Stimulated activated naive CD8-positive, alpha-beta T cell treated with anti-CD3 and anti-CD28 coated beads, Interleukin-15, Interleukin-2, amounts not matched to agents 100 ng/mL and 50 ng/mL, for 24 hours (primary cell): Measurements from ENCODE around the gene SMG9.

ENCODE experiments used
- H3K27ac Mint-ChIP-seq: one replicate; pipeline ENCODE4 v1.8.0; 2021; ENCODE audit warnings: mild to moderate bottlenecking, mixed read lengths
- H3K27me3 Mint-ChIP-seq: one replicate; pipeline ENCODE4 v1.8.0; 2021; ENCODE audit warnings: mixed read lengths
- H3K36me3 Mint-ChIP-seq: one replicate; pipeline ENCODE4 v1.8.0; 2021; ENCODE audit warnings: low read depth, mixed read lengths
- H3K4me1 Mint-ChIP-seq: one replicate; pipeline ENCODE4 v1.8.0; 2021; ENCODE audit warnings: low read depth, mixed read lengths
- H3K4me3 Mint-ChIP-seq: one replicate; pipeline ENCODE4 v1.8.0; 2021; ENCODE audit warnings: mild to moderate bottlenecking, mixed read lengths
- H3K9me3 Mint-ChIP-seq: one replicate; pipeline ENCODE4 v1.8.0; 2021; ENCODE audit warnings: mixed read lengths

The SMG9 gene

DNA sequence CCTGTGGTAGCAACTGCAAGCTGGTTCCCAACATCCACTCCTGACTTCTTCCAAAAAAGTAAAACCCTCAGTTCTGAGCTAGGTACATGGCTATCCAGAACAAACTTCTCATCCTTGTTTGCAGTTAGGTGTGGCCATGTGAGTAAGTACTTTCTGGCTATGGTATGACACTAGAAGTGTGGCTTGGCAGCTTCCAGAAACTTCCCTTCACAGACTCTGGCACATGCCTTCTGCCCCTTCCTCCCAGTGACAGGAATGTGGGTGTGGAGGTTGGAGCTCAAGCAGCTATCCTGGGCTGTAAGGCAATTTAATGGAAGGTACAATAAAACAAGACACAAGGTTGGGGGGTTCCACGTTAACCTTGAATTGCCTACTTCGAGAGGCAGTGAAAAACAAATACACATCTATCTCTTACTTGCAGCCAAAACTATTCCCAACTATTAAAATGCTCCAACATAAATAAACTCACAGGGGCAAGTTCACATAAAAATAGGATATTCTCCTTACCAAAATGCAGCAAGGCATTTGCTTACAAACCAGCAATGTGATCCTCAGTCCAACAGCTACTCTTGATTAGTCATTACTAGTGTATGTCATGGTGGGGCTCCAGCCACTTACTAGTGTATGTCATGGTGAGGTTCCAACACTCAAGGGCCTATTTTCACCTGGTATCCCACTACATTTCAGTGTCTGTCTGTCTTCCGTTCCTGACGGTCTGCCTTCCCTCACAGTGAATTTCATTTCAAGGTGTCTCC, 3.1 kb downstream of the SMG9 start:
- H3K27ac Mint-ChIP-seq: peak overlapping the region; percentile 99
- no peaks in the 10 kb centered on the region for H3K27me3 Mint-ChIP-seq
- no peaks in the 10 kb centered on the region for H3K9me3 Mint-ChIP-seq
- H3K4me1 Mint-ChIP-seq: peaks cover 64% of the 10 kb centered on the region
- H3K4me3 Mint-ChIP-seq: peak overlapping the region; percentile 96
- H3K36me3 Mint-ChIP-seq: peaks cover 66% of the 10 kb centered on the region

DNA sequence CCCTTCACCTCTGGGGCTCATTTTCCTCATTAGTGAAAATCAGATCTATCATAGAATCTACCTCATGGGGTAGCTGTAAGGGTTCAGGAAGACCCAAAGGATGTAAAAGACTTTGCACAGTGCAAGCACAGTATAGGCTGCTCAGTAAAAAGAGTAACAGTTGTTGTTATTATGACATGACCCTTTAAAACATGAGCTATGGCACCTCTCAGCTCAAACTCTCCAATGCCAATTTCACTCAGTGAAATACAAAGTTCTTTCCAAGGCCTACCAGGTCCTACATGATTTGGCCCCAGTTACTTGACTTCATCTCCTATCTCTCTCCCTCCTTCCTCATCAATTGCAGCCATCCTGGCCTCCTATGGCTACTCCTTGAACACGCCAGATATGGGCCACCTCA, 4.9 kb downstream of the SMG9 start:
- no peak overlapping the region for H3K4me3 Mint-ChIP-seq
- peaks cover 60% of the 10 kb centered on the region for H3K4me1 Mint-ChIP-seq
- no peaks in the 10 kb centered on the region for H3K9me3 Mint-ChIP-seq
- H3K27ac Mint-ChIP-seq: no peak overlapping the region
- no peaks in the 10 kb centered on the region for H3K27me3 Mint-ChIP-seq
- peaks cover 63% of the 10 kb centered on the region for H3K36me3 Mint-ChIP-seq

DNA sequence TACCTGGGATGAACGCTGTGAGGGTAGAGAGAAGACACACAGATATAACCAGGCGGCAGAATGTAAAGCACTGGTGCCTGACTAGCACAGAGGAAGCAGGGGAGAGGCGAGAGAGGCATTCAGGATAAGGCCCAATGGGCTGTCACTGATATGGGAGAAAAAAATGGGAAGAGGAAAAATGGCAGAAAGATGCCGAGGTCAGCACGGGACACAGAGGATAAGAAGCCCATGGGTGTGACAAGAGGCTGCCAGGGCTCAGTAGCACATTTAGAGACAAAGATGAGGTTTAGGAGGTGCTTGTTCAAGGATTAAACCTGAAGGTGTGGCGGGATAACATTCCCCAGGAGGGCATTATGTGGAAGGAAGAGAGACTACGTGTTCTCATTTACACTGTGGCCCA, 5.6 kb downstream of the SMG9 start:
- H3K9me3 Mint-ChIP-seq: no peaks in the 10 kb centered on the region

DNA sequence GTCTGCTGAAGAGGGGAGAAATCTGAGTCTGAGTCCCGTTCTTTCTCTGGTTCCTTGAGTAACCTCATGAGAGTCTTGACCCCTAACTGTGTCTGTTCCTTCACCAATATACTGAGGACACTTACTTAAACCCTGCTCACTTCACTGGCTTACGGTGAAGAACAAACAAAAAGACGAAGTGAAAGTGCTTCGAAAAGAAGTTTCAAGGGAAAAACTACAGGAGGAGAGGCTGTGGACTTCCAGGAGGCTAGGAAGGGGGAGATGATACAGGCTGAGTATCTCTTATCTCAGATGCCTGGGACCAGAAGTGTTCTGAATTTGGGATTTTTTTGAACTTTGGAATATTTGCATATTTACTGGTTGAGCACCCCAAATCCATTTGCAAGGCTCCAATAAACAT, 6.1 kb downstream of the SMG9 start:
- H3K36me3 Mint-ChIP-seq: peaks cover 69% of the 10 kb centered on the region
- peak overlapping the region; percentile 59 for H3K27ac Mint-ChIP-seq
- peaks cover 57% of the 10 kb centered on the region for H3K4me1 Mint-ChIP-seq
- no peak overlapping the region for H3K4me3 Mint-ChIP-seq
- H3K9me3 Mint-ChIP-seq: no peaks in the 10 kb centered on the region
- no peaks in the 10 kb centered on the region for H3K27me3 Mint-ChIP-seq

More for the DNA sequence above, 5.6 kb downstream of the SMG9 start:
- H3K4me1 Mint-ChIP-seq: peaks cover 58% of the 10 kb centered on the region
- H3K36me3 Mint-ChIP-seq: peaks cover 65% of the 10 kb centered on the region
- peak overlapping the region; percentile 29 for H3K27ac Mint-ChIP-seq
- H3K27me3 Mint-ChIP-seq: no peaks in the 10 kb centered on the region
- H3K4me3 Mint-ChIP-seq: no peak overlapping the region

DNA sequence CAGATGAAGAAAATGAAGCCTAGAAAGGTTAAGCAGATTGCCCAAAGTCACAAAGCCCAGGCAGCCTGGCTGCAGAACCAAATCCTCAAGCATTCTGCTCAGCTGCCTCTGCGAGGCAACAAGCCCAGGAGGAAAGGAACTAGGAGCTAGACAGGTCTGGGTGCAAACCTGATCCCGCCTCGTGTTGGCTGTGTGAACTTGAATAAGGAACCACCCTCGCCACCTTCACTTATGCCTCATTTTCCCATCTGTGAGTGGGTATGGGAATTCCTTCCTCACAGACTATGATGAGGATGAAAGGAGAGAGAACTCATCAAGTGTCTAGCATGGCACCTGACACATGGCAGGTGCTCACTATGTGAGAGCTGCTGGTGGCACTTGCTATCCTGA, 6.6 kb downstream of the SMG9 start:
- peaks cover 52% of the 10 kb centered on the region for H3K4me1 Mint-ChIP-seq
- H3K9me3 Mint-ChIP-seq: no peaks in the 10 kb centered on the region
- H3K36me3 Mint-ChIP-seq: peaks cover 72% of the 10 kb centered on the region
- no peaks in the 10 kb centered on the region for H3K27me3 Mint-ChIP-seq
- peak overlapping the region; percentile 86 for H3K27ac Mint-ChIP-seq
- peak overlapping the region; percentile 32 for H3K4me3 Mint-ChIP-seq

DNA sequence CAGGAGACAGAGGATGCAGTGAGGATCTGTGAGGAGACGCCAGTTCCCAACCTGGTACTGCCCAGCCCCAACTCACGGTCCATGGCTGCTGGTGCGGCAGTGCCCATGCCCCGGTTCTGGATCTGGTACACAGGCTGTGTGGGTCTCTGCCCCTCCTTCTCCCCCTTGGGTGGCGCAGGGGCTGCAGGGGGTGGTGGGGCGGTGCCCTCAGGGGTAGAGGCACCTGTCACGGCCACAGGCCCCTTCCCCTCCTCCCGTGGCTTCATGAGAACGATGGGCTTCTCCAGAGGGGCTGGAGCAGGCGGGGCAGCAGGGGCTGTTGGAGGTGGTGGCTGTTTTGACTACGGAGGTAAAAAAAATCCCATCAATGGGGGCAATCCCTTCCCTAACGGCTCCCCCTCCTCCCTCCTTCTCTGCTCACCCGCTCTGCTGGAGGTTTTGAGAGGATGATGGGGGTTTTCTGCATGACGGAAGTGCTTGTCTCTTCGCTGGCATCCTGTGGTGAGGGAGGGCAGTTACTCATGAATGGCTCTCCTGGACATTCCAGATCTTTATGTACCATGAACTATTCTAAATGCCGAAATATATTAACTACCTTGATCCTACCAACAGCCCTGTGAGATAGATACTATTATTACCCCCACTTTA, 7.1 kb downstream of the SMG9 start:
- peaks cover 47% of the 10 kb centered on the region for H3K4me1 Mint-ChIP-seq

DNA sequence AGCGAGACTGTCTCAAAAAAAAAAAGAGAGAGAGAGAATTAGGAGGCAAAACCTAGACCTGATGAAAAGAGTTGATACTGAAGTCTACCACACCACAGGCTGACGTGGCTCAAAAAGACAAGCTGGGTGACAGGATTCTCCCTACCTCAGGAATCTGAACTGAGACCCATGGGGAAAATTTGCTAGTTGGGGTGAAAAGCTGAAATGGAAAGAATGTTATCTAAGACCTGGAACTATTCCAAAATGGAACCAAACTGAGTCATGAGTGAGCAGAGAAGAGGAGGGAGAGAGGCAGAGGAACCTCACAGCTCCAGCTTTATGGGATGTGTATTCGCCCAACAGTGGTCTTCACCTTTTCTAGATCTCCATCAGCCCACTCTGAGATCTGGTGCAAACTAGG, 11.7 kb downstream of the SMG9 start:
- Mint-ChIP-seq H3K9me3 (no peaks in the 10 kb centered on the region), H3K4me1 (peaks cover 16% of the 10 kb centered on the region), H3K27me3 (no peaks in the 10 kb centered on the region), H3K27ac (peak overlapping the region; percentile 29), H3K36me3 (peaks cover 73% of the 10 kb centered on the region), H3K4me3 (no peak overlapping the region)

More for the DNA sequence above, 7.1 kb downstream of the SMG9 start:
- Mint-ChIP-seq H3K36me3 (peaks cover 72% of the 10 kb centered on the region), H3K9me3 (no peaks in the 10 kb centered on the region), H3K27ac (peak overlapping the region; percentile 86), H3K27me3 (no peaks in the 10 kb centered on the region), H3K4me3 (peak overlapping the region; percentile 32)

DNA sequence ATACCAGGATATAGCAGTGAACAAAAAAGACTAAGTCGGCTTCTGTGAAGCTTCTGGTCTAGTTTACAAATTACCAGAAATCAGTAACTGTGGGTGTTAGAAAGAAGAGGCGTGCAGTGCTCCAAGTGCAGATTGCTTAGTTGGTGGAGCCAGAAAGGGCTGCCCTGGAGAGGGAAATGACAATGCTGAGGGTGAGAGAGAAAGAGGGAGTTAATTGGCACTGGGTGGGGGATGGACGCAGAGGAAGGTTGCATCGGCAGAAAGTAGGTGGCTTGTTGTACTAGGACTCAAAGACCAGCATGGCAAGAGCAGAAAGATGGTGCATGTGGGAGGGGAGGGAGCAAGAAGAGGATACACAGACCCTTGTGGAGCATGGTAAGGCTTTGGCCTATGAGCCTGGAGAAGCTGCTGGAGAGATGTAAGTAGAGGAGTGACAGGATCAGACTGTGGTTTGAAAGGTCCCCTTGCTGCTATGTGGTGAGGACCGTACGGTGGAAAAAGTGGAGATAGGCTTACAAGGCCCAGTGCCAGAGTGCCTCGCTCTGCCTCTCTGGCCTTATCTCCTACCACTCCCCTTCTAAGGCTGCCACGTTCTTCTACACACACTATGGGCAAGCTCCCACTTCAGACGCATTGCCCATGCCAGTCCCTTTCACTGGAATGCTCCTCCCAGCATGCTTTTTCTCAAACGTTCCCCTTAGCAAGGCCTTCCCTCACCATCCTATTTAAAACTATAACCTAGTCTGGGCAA, 13.5 kb downstream of the SMG9 start:
- H3K4me3 Mint-ChIP-seq: no peak overlapping the region
- H3K27ac Mint-ChIP-seq: peak overlapping the region; percentile 28
- no peaks in the 10 kb centered on the region for H3K27me3 Mint-ChIP-seq
- H3K9me3 Mint-ChIP-seq: no peaks in the 10 kb centered on the region
- H3K4me1 Mint-ChIP-seq: peaks cover 10% of the 10 kb centered on the region
- H3K36me3 Mint-ChIP-seq: peaks cover 78% of the 10 kb centered on the region

DNA sequence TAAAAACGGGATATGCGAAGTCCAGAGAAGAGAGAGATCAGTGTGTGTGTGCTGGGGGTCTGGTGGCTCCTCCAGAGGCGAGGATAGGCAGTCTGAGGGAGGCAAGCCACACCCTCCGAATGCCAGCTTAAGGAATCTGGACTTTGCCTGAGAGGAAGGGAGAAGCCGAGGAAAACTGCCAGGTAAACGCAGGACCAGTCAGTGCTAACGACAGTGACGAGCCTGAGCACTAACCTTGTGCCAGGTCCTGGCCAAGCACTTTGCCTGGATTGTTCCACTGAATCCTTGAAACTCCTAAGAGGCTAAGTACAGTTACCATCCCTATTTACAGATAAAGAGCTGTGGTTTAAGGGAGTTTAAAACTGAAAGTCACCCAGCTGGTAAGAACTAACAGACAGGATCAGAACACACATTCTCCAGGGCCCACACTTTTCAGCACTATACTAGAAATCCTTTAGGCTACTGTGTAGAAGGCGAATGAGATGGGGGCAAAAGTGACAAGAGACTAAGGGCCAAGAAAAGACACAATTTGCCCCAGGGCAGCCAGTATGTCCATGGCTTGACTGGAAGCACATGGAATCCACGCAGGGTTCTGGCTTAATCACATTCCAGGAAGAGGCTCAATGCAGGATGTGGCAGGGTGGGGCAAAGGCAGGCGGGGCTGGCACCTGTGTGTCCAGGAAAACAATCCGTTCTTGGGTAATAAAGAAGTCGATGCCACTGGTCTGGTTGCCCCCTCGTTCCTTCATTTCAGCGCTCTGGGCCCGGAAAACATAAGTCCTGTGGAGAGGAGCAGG, 15.1 kb downstream of the SMG9 start:
- Mint-ChIP-seq H3K4me1 (no peaks in the 10 kb centered on the region), H3K4me3 (no peak overlapping the region), H3K27ac (no peak overlapping the region), H3K9me3 (no peaks in the 10 kb centered on the region), H3K36me3 (peaks cover 80% of the 10 kb centered on the region), H3K27me3 (no peaks in the 10 kb centered on the region)

DNA sequence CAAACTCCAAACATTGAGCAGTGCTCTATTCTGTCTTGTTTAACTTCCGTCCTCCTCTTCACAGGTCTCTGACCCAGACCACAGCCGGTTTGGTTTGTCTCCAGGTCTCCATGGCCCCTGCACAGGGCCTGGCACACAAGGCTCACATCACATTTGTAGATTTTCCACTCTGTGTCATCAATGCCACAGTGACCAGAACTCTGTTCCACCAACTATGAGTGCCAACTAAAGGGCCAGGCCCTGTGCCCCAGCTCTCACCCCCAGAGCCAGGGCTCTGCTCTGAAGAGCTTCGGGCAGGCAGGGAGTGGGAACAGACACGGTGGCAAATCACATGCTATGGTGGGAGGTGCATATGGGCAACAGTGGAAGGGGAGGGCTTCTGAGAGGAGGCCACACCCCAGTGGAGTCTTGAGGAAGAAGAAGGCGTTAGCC, 16.0 kb downstream of the SMG9 start:
- no peak overlapping the region for H3K4me3 Mint-ChIP-seq
- no peaks in the 10 kb centered on the region for H3K9me3 Mint-ChIP-seq
- peaks cover 77% of the 10 kb centered on the region for H3K36me3 Mint-ChIP-seq
- no peak overlapping the region for H3K27ac Mint-ChIP-seq
- H3K4me1 Mint-ChIP-seq: no peaks in the 10 kb centered on the region
- no peaks in the 10 kb centered on the region for H3K27me3 Mint-ChIP-seq

DNA sequence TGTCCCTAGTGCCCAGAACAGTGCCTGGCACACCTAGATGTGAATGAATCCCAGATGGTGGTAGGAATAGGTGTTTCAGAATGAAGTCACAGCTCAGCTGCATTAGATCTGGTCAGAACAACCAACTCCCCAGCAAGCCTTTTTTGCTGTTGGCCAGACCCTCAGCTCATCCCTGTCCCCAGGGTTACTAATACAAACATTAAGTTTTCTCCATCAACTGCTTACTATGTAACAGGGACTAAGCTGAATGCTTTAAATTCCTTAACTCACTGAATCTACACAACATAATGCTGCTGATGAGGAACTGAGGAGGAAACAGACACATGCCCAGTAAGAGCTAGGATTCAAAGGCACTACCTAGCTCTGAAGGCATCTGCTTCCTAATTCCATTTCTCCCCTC, 18.8 kb downstream of the SMG9 start:
- peaks cover 76% of the 10 kb centered on the region for H3K36me3 Mint-ChIP-seq
- no peak overlapping the region for H3K27ac Mint-ChIP-seq
- H3K9me3 Mint-ChIP-seq: no peaks in the 10 kb centered on the region
- no peaks in the 10 kb centered on the region for H3K4me1 Mint-ChIP-seq
- no peaks in the 10 kb centered on the region for H3K27me3 Mint-ChIP-seq
- no peak overlapping the region for H3K4me3 Mint-ChIP-seq

DNA sequence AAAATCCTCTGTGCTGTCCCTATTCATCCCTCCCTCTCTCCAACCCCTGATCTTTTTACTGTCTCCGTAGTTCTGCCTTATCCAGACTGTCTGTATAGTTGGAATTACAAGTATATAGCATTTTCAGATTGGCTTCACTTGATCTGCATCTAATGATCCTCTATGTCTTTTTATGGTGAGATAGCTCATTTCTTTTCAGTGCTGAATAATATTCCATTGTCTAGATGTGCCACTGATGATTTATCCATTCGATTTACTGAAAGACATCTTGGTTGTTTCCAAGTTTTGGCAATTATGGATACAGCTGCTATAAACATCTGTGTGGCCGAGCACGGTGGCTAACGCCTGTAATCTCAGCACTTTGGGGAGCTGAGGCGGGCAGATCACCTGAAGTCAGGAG, 19.7 kb downstream of the SMG9 start:
- H3K27me3 Mint-ChIP-seq: no peaks in the 10 kb centered on the region
- no peak overlapping the region for H3K4me3 Mint-ChIP-seq
- no peaks in the 10 kb centered on the region for H3K4me1 Mint-ChIP-seq
- no peak overlapping the region for H3K27ac Mint-ChIP-seq
- H3K36me3 Mint-ChIP-seq: peaks cover 76% of the 10 kb centered on the region
- no peaks in the 10 kb centered on the region for H3K9me3 Mint-ChIP-seq

DNA sequence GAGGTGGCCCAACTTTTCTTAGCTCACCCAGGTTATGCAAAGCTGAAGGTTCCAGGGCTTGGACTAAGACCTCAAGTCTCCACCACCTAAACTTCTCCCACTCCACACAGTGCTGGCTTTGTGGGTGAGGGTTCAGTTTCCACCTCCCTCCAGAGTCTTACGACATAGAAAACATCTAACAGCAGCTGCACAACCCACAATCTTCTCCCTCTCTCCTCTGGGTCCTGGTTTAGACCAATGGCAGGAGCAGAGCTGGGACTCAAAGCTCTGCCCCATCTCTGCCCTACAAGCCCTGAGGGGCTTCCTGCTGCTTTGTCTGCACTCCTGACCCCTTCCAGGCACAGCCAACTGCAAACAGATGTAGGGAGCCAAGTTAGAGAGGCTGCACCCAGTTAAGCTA, 22.9 kb downstream of the SMG9 start:
- Mint-ChIP-seq H3K27me3 (no peaks in the 10 kb centered on the region), H3K36me3 (peaks cover 69% of the 10 kb centered on the region), H3K4me1 (no peaks in the 10 kb centered on the region), H3K9me3 (no peaks in the 10 kb centered on the region), H3K27ac (peak overlapping the region; percentile 29), H3K4me3 (no peak overlapping the region)

DNA sequence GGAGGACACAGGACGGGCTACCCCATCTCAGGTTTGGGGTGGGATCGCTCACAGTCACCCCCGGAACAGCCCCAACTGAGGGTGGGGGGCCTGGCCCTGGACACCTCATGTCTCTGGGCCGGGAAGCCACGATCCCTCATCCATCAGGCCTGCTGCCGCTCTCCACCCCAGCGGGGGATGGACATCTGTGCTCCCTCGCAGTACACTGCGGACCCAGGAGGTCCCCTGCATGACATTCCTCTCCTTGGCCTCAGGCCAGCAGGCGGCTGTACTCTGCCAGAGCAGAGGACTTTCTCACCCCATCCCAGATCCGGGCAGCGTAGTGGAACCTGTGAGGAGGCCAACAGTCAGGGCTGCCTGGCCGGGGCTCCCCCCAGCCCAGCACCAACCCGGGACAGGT, 23.4 kb downstream of the SMG9 start:
- no peak overlapping the region for H3K27ac Mint-ChIP-seq
- H3K4me3 Mint-ChIP-seq: no peak overlapping the region
- peaks cover 64% of the 10 kb centered on the region for H3K36me3 Mint-ChIP-seq

More for the DNA sequence above, 23.4 kb downstream of the SMG9 start:
- Mint-ChIP-seq H3K9me3 (no peaks in the 10 kb centered on the region), H3K27me3 (no peaks in the 10 kb centered on the region), H3K4me1 (no peaks in the 10 kb centered on the region)
